ENCODE measurements around the gene DUSP23.

GRCh38 chr1:159790237-159790917 is 9.6 kb downstream of the DUSP23 start:
- TF ChIP-seq CTCF (conservative IDR thresholded peaks at IDR 0.05; ENCODE audit: low read length) = peak; percentile 81
- no peak for TF ChIP-seq EZH2phosphoT487 (IDR thresholded peaks at IDR 0.05; ENCODE audit: borderline replicate concordance, low read depth, low read length)
